Myocyte (in vitro differentiated cells): ENCODE data around the gene SDHC. TPM values are rescaled to one million over a fixed set of nuclear protein-coding genes. Genes with fewer than 3 reads are reported as not detected.
A peak's percentile ranks its signal among the peaks of the same experiment; 100 is the strongest.
"Not testable (repeated sequence)": the region's sequence is repeated elsewhere in the genome, so short reads cannot be mapped to it uniquely, and the experiment has no call there.

Experiments used
- DNase-seq: peaks from one replicate; pipeline ENCODE4 v3.0.0-alpha.2; 2012; ENCODE audit warnings: low read depth
- total RNA-seq: library from RNA; depleted of rRNA; stranded (reverse); fragments of >200 nt; gene quantifications from 2 replicates; pipeline ENCODE4 v1.2.3, GENCODE V29; 2014

SDHC gene
- total RNA-seq, 1 donor from 2014 or later: 17.8 TPM

- DNase-seq: no peak
These were observed 67.5 kb downstream of the SDHC start for GRCh38 chr1:161381707-161382106.

- peak; percentile 69 for DNase-seq
These were observed 68.2 kb downstream of the SDHC start for GRCh38 chr1:161382214-161383019.

GRCh38 chr1:161388639-161389038 is 74.5 kb downstream of the SDHC start:
- DNase-seq: no peak

- not testable (repeated sequence) for DNase-seq
These were observed 75.0 kb downstream of the SDHC start for GRCh38 chr1:161389158-161389557.

- DNase-seq: peak; percentile 99
These were observed 75.7 kb downstream of the SDHC start for GRCh38 chr1:161389691-161390558.

GRCh38 chr1:161390559-161390858 is 76.3 kb downstream of the SDHC start:
- no peak for DNase-seq

GRCh38 chr1:161391136-161391535 is 77.0 kb downstream of the SDHC start:
- not testable (repeated sequence) for DNase-seq

GRCh38 chr1:161391611-161392010 is 77.4 kb downstream of the SDHC start:
- DNase-seq: no peak

- DNase-seq: no peak
These were observed 79.0 kb downstream of the SDHC start for GRCh38 chr1:161393151-161393550.

- DNase-seq: not testable (repeated sequence)
These were observed 82.9 kb downstream of the SDHC start for GRCh38 chr1:161397038-161397437.

GRCh38 chr1:161398900-161399256 is 84.7 kb downstream of the SDHC start:
- DNase-seq: no peak

GRCh38 chr1:161399257-161399998 is 85.2 kb downstream of the SDHC start:
- peak; percentile 92 for DNase-seq

GRCh38 chr1:161402446-161402845 is 88.3 kb downstream of the SDHC start:
- DNase-seq: no peak

GRCh38 chr1:161404051-161404597 is 89.9 kb downstream of the SDHC start:
- no peak for DNase-seq

- not testable (repeated sequence) for DNase-seq
These were observed 92.4 kb downstream of the SDHC start for GRCh38 chr1:161406551-161406950.

GRCh38 chr1:161407451-161407985 is 93.3 kb downstream of the SDHC start:
- no peak for DNase-seq

GRCh38 chr1:161408429-161409052 is 94.4 kb downstream of the SDHC start:
- no peak for DNase-seq

- not testable (repeated sequence) for DNase-seq
These were observed 95.9 kb downstream of the SDHC start for GRCh38 chr1:161409848-161410635.

GRCh38 chr1:161410636-161410970 is 96.4 kb downstream of the SDHC start:
- DNase-seq: not testable (repeated sequence)
